GM13977 (cell line): ENCODE data around the gene CTDSP2.
"Not testable (repeated sequence)": the region's sequence is repeated elsewhere in the genome, so short reads cannot be mapped to it uniquely, and the experiment has no call there.

Source experiments
- DNase-seq: peaks from one replicate; pipeline ENCODE4 v3.0.0; 2012; ENCODE audit warnings: low spot score
- in situ Hi-C: fragments of 300-500 bp; cut with MboI; formaldehyde crosslinking; loops from one replicate; pipeline ENCODE4 v1.12.0; 2022; ENCODE audit warnings: low sequenced_read_pairs, low pct_unique_long_range_greater_than_20kb, mixed read lengths, inconsistent platforms; ENCODE audit not compliant: unreplicated experiment
- TF ChIP-seq, protein P1 (sequence below): IDR thresholded peaks from 2 replicates; pipeline ENCODE4 v1.5.1; 2012; ENCODE audit warnings: mild to moderate bottlenecking, control low read depth; ENCODE audit not compliant: insufficient read depth; ENCODE audit errors: extremely low read depth, missing control alignments

The CTDSP2 gene

DNA sequence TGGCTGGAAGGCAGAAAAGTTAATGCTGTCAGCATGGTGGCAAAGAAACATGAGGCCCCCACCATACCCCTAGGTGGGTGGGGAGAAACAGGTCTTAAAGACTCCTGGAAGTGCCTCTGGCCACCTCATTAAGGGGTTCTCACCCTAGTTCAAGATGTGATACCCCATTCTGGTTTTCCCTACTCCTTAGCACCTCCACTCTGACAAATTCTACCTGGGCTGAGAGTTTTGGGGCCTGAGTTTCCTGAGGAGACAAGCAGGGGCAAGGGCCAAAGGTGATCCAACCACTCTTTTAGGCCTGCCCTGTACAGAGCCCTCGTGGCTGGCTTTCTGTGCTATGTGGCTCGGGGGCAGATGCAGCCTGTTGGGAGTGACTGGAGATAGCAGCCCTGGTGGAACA, 20.1 kb downstream of the CTDSP2 start:
- DNase-seq, result no peak
- in situ Hi-C loops, result no loop called here
- TF ChIP-seq, protein P1, sequence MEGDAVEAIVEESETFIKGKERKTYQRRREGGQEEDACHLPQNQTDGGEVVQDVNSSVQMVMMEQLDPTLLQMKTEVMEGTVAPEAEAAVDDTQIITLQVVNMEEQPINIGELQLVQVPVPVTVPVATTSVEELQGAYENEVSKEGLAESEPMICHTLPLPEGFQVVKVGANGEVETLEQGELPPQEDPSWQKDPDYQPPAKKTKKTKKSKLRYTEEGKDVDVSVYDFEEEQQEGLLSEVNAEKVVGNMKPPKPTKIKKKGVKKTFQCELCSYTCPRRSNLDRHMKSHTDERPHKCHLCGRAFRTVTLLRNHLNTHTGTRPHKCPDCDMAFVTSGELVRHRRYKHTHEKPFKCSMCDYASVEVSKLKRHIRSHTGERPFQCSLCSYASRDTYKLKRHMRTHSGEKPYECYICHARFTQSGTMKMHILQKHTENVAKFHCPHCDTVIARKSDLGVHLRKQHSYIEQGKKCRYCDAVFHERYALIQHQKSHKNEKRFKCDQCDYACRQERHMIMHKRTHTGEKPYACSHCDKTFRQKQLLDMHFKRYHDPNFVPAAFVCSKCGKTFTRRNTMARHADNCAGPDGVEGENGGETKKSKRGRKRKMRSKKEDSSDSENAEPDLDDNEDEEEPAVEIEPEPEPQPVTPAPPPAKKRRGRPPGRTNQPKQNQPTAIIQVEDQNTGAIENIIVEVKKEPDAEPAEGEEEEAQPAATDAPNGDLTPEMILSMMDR, result no peak

DNA sequence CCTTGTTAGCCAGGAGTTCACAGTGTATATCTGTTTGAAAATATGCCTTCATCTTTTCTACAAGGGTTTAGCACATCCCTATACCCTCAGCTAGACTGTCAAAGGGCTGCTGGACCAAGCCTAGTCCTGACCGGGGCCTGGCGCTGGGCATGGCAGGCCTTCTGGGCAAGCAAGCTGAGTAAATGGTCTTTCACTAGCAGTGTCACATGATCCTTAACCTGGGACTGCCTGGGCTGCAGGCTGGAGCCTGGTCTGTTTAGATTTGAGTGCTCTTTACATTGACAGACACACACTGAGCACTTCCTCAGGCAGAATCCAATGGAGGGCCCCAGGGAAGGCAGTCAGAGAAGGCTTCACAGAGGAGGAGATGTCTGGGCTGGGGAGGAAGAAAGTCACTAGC, 21.1 kb downstream of the CTDSP2 start:
- TF ChIP-seq, protein P1, result no peak
- no peak for DNase-seq
- in situ Hi-C loops, result no loop called here

DNA sequence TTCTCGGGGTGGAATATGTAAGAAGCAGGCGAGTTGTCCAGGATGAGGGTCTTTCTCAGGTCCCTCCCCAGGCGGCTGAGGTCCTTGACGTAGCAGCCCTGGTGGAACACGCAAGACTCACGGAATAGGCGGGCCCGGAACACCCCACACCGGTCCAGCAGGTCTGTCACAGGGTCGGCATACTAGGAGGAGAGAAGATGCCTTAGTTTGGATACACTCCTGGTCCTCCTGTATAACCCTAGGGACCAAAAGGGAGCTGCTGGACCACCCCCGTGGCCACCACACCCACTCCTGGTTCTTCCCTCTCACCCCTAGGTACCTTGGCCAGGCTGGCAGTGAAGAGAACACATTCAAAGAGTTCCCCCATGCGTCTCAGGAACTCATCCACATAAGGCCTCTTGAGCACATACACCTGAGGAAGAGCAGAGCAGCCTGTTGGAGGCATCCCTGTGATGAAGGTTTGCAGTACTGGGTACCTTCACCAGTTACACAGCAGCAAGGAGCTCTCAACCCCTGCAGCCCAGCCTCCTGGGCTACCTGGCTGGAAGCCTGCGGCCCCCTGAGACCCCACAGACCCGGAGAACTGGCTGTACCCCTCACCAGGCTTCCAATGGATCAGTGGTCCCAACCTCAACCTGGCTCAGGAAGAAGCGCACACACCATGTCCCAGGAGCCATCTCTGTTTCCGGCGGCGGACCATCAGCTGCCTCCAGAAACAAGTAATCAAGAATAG, 22.5 kb downstream of the CTDSP2 start:
- DNase-seq, result no peak
- TF ChIP-seq, protein P1, result no peak
- in situ Hi-C loops, result no loop called here

DNA sequence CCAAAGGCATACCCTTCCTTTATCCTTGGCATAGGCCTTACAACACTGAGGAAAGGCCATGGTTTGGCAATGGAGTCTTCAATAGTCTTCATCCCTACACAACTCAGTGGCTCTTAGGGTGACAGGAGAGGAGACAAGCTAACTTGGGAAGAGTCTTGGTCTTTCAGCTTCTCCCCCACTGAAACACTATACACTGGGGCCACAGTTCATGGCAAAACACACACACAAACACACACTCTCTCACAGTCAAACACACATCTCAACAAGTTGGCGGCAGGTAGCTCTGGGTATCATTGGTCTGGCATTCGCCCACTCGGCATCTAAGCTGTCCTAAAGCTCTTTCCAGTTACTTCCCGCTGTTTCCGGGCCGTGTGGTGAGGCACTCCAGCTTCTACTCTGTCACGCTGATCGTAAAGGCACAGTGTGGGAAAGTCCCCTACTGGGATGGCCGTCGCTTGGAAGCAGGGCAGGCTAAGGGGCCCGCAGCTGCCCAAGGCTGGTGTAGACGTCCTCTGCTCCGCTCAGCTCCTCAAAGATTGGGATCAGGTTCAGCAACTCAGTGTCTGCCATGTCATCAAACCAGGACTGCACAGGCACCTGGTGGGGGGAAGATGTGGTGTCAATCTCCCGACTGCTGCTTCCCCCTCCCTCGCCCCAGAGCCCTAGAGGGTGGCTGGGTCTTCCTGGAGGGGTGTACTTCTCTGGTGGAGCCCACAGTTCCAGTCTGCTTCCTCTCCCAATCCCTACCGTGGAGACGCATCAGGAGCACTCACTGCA, 23.2 kb downstream of the CTDSP2 start:
- no peak for DNase-seq
- in situ Hi-C loops, result no loop called here
- TF ChIP-seq, protein P1, result no peak

DNA sequence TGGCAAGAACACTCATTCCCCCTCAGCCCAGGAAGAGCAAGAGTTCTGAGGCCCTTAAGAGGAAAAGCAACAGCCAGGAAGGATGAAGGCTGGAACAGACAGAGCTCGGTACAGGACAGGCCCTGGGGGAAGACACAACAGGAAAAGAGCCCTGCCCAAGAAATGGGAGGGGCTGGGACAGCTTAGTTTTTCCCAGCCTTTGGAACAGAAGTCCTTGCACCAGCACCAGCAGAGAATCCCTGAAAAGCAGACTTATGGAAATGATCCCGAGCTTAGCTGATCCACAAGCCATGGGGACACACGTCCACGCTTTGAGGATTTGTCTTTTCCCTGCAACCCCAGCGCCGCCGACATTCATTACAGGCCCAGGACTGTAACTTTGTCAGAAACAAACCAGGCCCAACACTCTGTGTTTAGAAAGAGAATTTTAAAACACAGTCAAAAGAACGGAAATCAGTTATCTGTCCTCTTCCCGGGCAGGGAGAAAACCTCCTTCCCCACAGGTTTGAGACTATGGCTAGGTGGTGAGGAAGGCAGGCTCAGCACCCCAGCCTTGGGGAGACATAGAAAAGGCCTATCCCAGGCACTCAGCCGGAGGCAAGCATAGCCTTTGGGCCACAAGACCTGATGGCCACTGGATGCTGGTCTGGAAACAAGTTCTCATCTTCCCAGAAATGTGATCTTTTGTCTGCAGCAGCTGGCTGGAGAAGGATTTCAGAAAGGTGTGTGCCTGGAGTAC, 24.0 kb downstream of the CTDSP2 start:
- no peak for DNase-seq
- in situ Hi-C loops, result no loop called here
- TF ChIP-seq, protein P1, result no peak

DNA sequence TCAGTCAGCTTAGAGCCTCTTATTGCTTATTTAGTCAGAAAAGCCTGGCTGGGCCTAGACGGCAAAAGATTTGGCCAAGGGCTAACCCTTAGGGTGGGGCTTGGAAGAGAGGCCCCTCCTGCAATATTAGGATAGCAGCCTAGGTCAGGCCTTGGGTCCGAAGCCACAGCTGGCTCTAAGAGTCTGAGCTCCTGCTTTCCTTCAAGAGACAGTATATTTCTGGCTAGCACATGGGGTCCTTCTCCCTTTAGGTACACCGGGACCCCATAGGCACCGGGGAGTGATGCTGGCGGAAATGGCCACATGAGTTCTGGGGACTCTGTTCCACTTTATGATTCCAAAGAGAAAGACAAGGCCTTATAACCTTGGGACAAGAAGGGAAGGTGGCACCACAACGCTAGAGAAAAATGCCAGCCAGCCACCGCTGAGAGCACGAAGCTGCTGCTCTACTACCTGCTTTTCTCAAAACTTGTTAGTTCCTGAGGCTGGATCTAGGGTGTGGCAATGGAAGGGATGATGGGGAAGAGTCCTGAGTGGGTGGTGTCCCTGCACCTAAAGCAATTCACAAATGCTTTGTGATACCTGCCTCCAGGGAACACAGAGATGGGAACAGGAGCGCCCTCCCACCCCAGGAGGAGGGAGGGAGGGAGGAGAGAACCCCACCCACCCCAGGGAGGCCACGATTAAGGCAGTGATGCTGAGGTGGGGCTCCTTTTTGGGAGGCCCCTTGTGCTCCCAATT, 24.9 kb downstream of the CTDSP2 start:
- in situ Hi-C loops, result no loop called here
- DNase-seq, result no peak
- TF ChIP-seq, protein P1, result no peak

DNA sequence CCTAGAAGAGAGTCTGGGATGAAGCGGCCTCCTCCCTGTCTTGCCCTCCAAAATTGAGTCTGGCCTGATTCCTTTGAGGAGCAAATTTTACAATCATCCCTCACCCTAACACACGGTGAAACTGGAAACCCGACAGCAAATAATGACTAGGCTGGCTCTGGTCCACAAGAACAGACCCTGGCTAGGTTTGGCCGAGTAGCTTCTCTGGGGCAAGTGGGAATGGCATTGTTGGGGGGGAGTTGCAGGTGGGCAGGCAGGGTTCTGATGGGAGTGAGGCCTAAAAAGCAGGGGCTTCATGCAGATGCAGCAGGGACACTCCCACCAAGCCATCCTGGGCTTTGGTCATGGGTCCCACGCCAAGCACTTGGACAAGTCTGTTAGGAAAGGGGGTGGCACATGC, 25.5 kb downstream of the CTDSP2 start:
- DNase-seq, in situ Hi-C loops: not testable (repeated sequence)

DNA sequence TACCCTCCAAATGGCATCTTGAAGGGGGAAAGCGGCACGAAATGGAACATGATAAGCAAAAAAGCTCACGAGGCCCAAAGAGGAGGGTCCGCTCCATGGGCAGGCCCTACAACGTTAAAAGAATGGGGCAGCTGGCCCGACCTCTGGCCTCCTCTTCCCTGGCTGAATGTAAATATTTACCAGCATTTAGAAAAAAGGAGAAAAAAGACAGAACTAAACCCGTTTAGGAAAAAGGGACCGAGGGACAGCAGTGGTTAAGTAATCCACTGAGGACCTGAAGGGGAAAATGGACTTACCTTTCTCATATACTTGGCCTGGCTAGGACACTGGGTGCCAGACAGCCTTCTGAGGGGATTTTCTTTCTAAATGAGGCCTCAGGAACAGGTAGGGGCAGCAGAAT, 26.4 kb downstream of the CTDSP2 start:
- in situ Hi-C loops, DNase-seq: not testable (repeated sequence)

DNA sequence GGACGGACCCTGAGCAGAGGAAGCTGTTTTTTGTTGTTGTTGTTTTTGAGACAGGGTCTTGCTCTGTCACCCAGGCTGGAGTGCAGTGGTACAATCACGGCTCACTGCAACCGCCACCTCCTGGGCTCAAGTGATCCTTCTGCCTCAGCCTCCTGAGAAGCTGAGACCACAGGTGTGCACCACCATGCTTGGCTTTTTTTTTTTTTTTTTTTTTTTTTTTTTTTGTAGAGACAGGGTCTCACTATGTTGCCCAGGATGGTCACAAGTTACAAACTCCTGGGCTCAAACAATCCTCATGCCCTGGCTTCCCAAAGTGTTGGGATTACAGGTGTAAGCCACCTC, 28.6 kb downstream of the CTDSP2 start:
- in situ Hi-C loops, result not testable (repeated sequence)

More for the DNA sequence above, 28.6 kb downstream of the CTDSP2 start:
- not testable (repeated sequence) for DNase-seq
